Activated effector memory CD4-positive, alpha-beta T cell treated with Interleukin-2 at 50 U/mL for 16 hours (primary cell): ENCODE data around the gene TNRC6A.
"Not testable (repeated sequence)": the region's sequence is repeated elsewhere in the genome, so short reads cannot be mapped to it uniquely, and the experiment has no call there.

ENCODE experiments used
- DNase-seq: peaks from one replicate; pipeline ENCODE4 v3.0.0-alpha.2; 2020

The TNRC6A gene

GRCh38 chr16:24819462-24820040, 90.1 kb downstream of the TNRC6A start:
- DNase-seq, result no peak

GRCh38 chr16:24820522-24820921, 91.1 kb downstream of the TNRC6A start:
- no peak for DNase-seq

GRCh38 chr16:24821129-24821528, 91.7 kb downstream of the TNRC6A start:
- DNase-seq, result no peak

- DNase-seq, result no peak
These were observed 93.1 kb downstream of the TNRC6A start for GRCh38 chr16:24822542-24822941.

- DNase-seq, result no peak
These were observed 93.5 kb downstream of the TNRC6A start for GRCh38 chr16:24822974-24823373.

GRCh38 chr16:24825696-24826095, 96.2 kb downstream of the TNRC6A start:
- no peak for DNase-seq

- DNase-seq, result no peak
These were observed 96.7 kb downstream of the TNRC6A start for GRCh38 chr16:24826096-24826690.

GRCh38 chr16:24826817-24827566, 97.5 kb downstream of the TNRC6A start:
- no peak for DNase-seq

- DNase-seq, result no peak
These were observed 99.7 kb downstream of the TNRC6A start for GRCh38 chr16:24829153-24829552.

GRCh38 chr16:24833352-24833751, 103.9 kb downstream of the TNRC6A start:
- no peak for DNase-seq

- no peak for DNase-seq
These were observed 105.2 kb downstream of the TNRC6A start for GRCh38 chr16:24834459-24835335.

GRCh38 chr16:24836836-24837235, 107.4 kb downstream of the TNRC6A start:
- no peak for DNase-seq

- DNase-seq, result no peak
These were observed 108.5 kb downstream of the TNRC6A start for GRCh38 chr16:24837969-24838368.

GRCh38 chr16:24838554-24839266, 109.3 kb downstream of the TNRC6A start:
- DNase-seq, result no peak

- no peak for DNase-seq
These were observed 110.0 kb downstream of the TNRC6A start for GRCh38 chr16:24839347-24839972.

- no peak for DNase-seq
These were observed 111.8 kb downstream of the TNRC6A start for GRCh38 chr16:24841291-24841690.

- DNase-seq, result no peak
These were observed 114.9 kb downstream of the TNRC6A start for GRCh38 chr16:24844101-24845030.

- DNase-seq, result not testable (repeated sequence)
These were observed 115.5 kb downstream of the TNRC6A start for GRCh38 chr16:24845031-24845365.

- DNase-seq, result no peak
These were observed 116.5 kb downstream of the TNRC6A start, which contains the start of gene SLC5A11 for GRCh38 chr16:24845726-24846547. SLC5A11 (plus strand) TSS chr16:24845963; CDS start chr16:24858644, 12,681 bp downstream.
